PC-3 (cell line): ENCODE data around the gene ZWILCH. TPM values are rescaled to one million over a fixed set of nuclear protein-coding genes. Genes with fewer than 3 reads are reported as not detected.

Experiments
- ATAC-seq: fragments of 200-7000 bp; cut with Tn5 transposase; 2 replicates; pipeline ENCODE4 v1.9.1; 2020; ENCODE audit warnings: mild to moderate bottlenecking, moderate library complexity
- BruUV-seq: library from RNA; stranded (reverse); fragments of 400-500 nt; replicated peaks from 2 replicates; lab custom pipeline; 2021; lab: Mats Ljungman, UMichigan
- CTCF ChIA-PET: fragments of 300-600 bp; sonication (Branson Sonifier 250); formaldehyde crosslinking; loops from one replicate; lab custom pipeline; 2022; ENCODE audit warnings: antibody characterized with exemption; lab: Charles Lee
- POLR2A ChIA-PET: fragments of 300-600 bp; sonication (Branson Sonifier 250); formaldehyde crosslinking; loops from one replicate; lab custom pipeline; 2022; ENCODE audit warnings: antibody characterized with exemption; ENCODE audit not compliant: unreplicated experiment; lab: Charles Lee
- DNase-seq: peaks from one replicate; pipeline ENCODE4 v3.0.0-alpha.2; 2015
- H2AFZ ChIP-seq: fragments of 300-600 bp; sonication (generic); 2 replicates; pipeline ENCODE4 v1.6.0; 2016; ENCODE audit warnings: antibody characterized with exemption, low read length
- H3F3A ChIP-seq: fragments of 300-600 bp; sonication (generic); one replicate; pipeline ENCODE4 v1.6.0; 2017; ENCODE audit warnings: antibody characterized with exemption, low read length, control low read depth, mild to moderate bottlenecking; ENCODE audit not compliant: unreplicated experiment
- H3K27ac ChIP-seq: fragments of 300-600 bp; sonication (generic); 2 replicates; pipeline ENCODE4 v1.5.1; 2016; ENCODE audit warnings: mild to moderate bottlenecking, low read length
- H3K27me3 ChIP-seq: fragments of 300-600 bp; sonication (generic); 2 replicates; pipeline ENCODE4 v1.6.1; 2016; ENCODE audit warnings: low read length, mixed read lengths
- H3K36me3 ChIP-seq: fragments of 300-600 bp; sonication (generic); 2 replicates; pipeline ENCODE4 v1.6.1; 2016; ENCODE audit warnings: low read depth, mixed run types, low read length, mixed read lengths
- H3K4me1 ChIP-seq: fragments of 300-600 bp; sonication (generic); 2 replicates; pipeline ENCODE4 v1.5.1; 2016; ENCODE audit warnings: low read length; ENCODE audit not compliant: insufficient read depth
- H3K4me2 ChIP-seq: fragments of 300-600 bp; sonication (generic); 2 replicates; pipeline ENCODE4 v1.6.0; 2016; ENCODE audit warnings: low read length
- H3K4me3 ChIP-seq: fragments of 300-600 bp; sonication (generic); 2 replicates; pipeline ENCODE4 v1.5.1; 2016; ENCODE audit warnings: mild to moderate bottlenecking, low read length, mixed read lengths
- H3K79me2 ChIP-seq: fragments of 300-600 bp; sonication (generic); 2 replicates; pipeline ENCODE4 v1.6.1; 2017; ENCODE audit warnings: low read length, mixed read lengths
- H3K9ac ChIP-seq: fragments of 300-600 bp; sonication (generic); 2 replicates; pipeline ENCODE4 v1.6.0; 2016; ENCODE audit warnings: mild to moderate bottlenecking, low read length
- H3K9me2 ChIP-seq: fragments of 300-600 bp; sonication (generic); replicated peaks from 2 replicates; pipeline ENCODE4 v1.6.1; 2016; ENCODE audit warnings: mixed run types, low read length, mixed read lengths
- H3K9me3 ChIP-seq: fragments of 300-600 bp; sonication (generic); 2 replicates; pipeline ENCODE4 v1.6.1; 2016; ENCODE audit warnings: low read length, mixed read lengths
- H4K20me1 ChIP-seq: fragments of 300-600 bp; sonication (generic); 2 replicates; pipeline ENCODE4 v1.6.1; 2016; ENCODE audit warnings: low read length, mixed read lengths
- EZH2 ChIP-seq: fragments of 300-600 bp; sonication (generic); IDR thresholded peaks from one replicate; pipeline ENCODE4 v1.6.1; 2017; ENCODE audit warnings: antibody characterized with exemption, mild to moderate bottlenecking, low read length; ENCODE audit not compliant: unreplicated experiment
- EZH2phosphoT487 ChIP-seq: fragments of 300-600 bp; sonication (generic); IDR thresholded peaks from 2 replicates; pipeline ENCODE4 v1.6.1; 2018; ENCODE audit warnings: mild to moderate bottlenecking, antibody characterized with exemption, low read length, borderline replicate concordance
- intact Hi-C: fragments of 100-400 bp; cut with micrococcal nuclease; formaldehyde crosslinking; loops from 2 replicates; pipeline ENCODE4 v1.9.0; 2023
- total RNA-seq: library from RNA; depleted of rRNA; stranded (reverse); fragments of >200 nt; gene quantifications from 2 replicates; pipeline ENCODE4 v1.2.3, GENCODE V29; 2014
- TF ChIP-seq, protein P1 (sequence below): fragments of 300-600 bp; sonication (generic); conservative IDR thresholded peaks from 2 replicates; pipeline ENCODE4 v1.5.1; 2017; ENCODE audit warnings: antibody characterized with exemption, low read depth, mild to moderate bottlenecking, low read length

The ZWILCH gene
- total RNA-seq, 1 experiment from 2014 or later = 18.1 TPM

DNA sequence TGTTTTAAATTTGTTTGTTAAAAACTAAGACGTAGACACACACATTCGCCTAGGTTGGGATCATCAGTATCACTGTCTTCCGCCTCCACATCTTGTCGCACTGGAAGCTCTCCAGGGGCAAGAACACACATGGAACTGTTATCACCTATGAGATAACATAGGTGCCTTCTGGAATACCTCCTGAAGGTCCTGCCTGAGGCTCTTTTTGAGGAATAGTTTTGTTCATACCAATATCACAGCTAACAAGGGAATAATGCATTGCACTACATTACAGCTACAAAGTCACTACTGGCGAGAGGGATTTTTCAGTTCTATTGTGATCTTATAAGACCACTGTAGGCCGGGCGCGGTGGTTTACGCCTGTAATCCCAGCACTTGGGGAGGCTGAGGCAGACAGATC lies 29.9 kb downstream of the ZWILCH start:
- TF ChIP-seq EZH2 (no peak), EZH2phosphoT487 (no peak)
- TF ChIP-seq, protein P1, sequence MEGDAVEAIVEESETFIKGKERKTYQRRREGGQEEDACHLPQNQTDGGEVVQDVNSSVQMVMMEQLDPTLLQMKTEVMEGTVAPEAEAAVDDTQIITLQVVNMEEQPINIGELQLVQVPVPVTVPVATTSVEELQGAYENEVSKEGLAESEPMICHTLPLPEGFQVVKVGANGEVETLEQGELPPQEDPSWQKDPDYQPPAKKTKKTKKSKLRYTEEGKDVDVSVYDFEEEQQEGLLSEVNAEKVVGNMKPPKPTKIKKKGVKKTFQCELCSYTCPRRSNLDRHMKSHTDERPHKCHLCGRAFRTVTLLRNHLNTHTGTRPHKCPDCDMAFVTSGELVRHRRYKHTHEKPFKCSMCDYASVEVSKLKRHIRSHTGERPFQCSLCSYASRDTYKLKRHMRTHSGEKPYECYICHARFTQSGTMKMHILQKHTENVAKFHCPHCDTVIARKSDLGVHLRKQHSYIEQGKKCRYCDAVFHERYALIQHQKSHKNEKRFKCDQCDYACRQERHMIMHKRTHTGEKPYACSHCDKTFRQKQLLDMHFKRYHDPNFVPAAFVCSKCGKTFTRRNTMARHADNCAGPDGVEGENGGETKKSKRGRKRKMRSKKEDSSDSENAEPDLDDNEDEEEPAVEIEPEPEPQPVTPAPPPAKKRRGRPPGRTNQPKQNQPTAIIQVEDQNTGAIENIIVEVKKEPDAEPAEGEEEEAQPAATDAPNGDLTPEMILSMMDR = no peak
- H4K20me1 ChIP-seq = no peaks in the 10 kb centered on the region
- no TSS peak for BruUV-seq
- DNase-seq (no peak), ATAC-seq (no peak)
- ChIA-PET POLR2A (no interaction called here), CTCF (no interaction called here)
- H3K9me3 ChIP-seq = no peaks in the 10 kb centered on the region
- no peak overlapping the region for H2AFZ ChIP-seq
- no peaks in the 10 kb centered on the region for H3K4me1 ChIP-seq
- no peak overlapping the region for H3K9ac ChIP-seq
- H3K4me3 ChIP-seq = no peak overlapping the region
- no peak overlapping the region for H3K4me2 ChIP-seq
- no peaks in the 10 kb centered on the region for H3K27me3 ChIP-seq
- 0 out of 2 replicates have a peak, but pooled peaks cover 4% of the 10 kb centered on the region for H3K36me3 ChIP-seq
- H3F3A ChIP-seq = no peaks in the 10 kb centered on the region
- no peaks in the 10 kb centered on the region for H3K79me2 ChIP-seq
- intact Hi-C loops = no loop called here
- H3K27ac ChIP-seq = no peak overlapping the region
- H3K9me2 ChIP-seq = no peaks in the 10 kb centered on the region

- no peak overlapping the region for H3K9ac ChIP-seq
- no peaks in the 10 kb centered on the region for H3K9me3 ChIP-seq
- H2AFZ ChIP-seq = no peak overlapping the region
- DNase-seq (no peak), ATAC-seq (no peak)
- H3K36me3 ChIP-seq = peaks cover 5% of the 10 kb centered on the region; the same call in 1 of the 2 replicates
- no peak overlapping the region for H3K4me2 ChIP-seq
- H3K27me3 ChIP-seq = no peaks in the 10 kb centered on the region
- ChIA-PET POLR2A (no interaction called here), CTCF (no interaction called here)
- H3K4me3 ChIP-seq = no peak overlapping the region
- BruUV-seq = no TSS peak
- H3K79me2 ChIP-seq = no peaks in the 10 kb centered on the region
- H3F3A ChIP-seq = no peaks in the 10 kb centered on the region
- no peak overlapping the region for H3K27ac ChIP-seq
- H3K9me2 ChIP-seq = no peaks in the 10 kb centered on the region
- no peaks in the 10 kb centered on the region for H3K4me1 ChIP-seq
- H4K20me1 ChIP-seq = no peaks in the 10 kb centered on the region
- TF ChIP-seq, protein P1 = no peak
- TF ChIP-seq EZH2 (no peak), EZH2phosphoT487 (no peak)
- intact Hi-C loops = no loop called here
These were observed 37.8 kb downstream of the ZWILCH start for GRCh38 chr15:66542896-66543295.

- no peaks in the 10 kb centered on the region for H3K79me2 ChIP-seq
- no peak overlapping the region for H3K4me3 ChIP-seq
- no peaks in the 10 kb centered on the region for H3K9me2 ChIP-seq
- H3K27ac ChIP-seq = no peak overlapping the region
- BruUV-seq = no TSS peak
- H3K27me3 ChIP-seq = no peaks in the 10 kb centered on the region
- ChIA-PET POLR2A (no interaction called here), CTCF (no interaction called here)
- TF ChIP-seq EZH2phosphoT487 (no peak), EZH2 (no peak)
- TF ChIP-seq, protein P1 = no peak
- peaks cover 11% of the 10 kb centered on the region; the same call in 1 of the 2 replicates for H3K36me3 ChIP-seq
- intact Hi-C loops = no loop called here
- no peaks in the 10 kb centered on the region for H4K20me1 ChIP-seq
- no peak overlapping the region for H3K9ac ChIP-seq
- H3K4me2 ChIP-seq = no peak overlapping the region
- H2AFZ ChIP-seq = no peak overlapping the region
- no peaks in the 10 kb centered on the region for H3K9me3 ChIP-seq
- H3K4me1 ChIP-seq = no peaks in the 10 kb centered on the region
- no peaks in the 10 kb centered on the region for H3F3A ChIP-seq
- ATAC-seq (no peak), DNase-seq (no peak)
These were observed 40.1 kb downstream of the ZWILCH start for GRCh38 chr15:66545255-66545654.
